Bronchus fibroblast of lung (primary cell): ENCODE measurements around the gene MAB21L3. TPM values are rescaled to one million over a fixed set of nuclear protein-coding genes. Genes with fewer than 3 reads are reported as not detected.

Experiments
- total RNA-seq: library from RNA; depleted of rRNA; stranded (reverse); fragments of >200 nt; gene quantifications from 2 replicates; pipeline ENCODE4 v1.2.3, GENCODE V29; 2015

MAB21L3 gene
- not detected in 2 replicates for total RNA-seq

DNA sequence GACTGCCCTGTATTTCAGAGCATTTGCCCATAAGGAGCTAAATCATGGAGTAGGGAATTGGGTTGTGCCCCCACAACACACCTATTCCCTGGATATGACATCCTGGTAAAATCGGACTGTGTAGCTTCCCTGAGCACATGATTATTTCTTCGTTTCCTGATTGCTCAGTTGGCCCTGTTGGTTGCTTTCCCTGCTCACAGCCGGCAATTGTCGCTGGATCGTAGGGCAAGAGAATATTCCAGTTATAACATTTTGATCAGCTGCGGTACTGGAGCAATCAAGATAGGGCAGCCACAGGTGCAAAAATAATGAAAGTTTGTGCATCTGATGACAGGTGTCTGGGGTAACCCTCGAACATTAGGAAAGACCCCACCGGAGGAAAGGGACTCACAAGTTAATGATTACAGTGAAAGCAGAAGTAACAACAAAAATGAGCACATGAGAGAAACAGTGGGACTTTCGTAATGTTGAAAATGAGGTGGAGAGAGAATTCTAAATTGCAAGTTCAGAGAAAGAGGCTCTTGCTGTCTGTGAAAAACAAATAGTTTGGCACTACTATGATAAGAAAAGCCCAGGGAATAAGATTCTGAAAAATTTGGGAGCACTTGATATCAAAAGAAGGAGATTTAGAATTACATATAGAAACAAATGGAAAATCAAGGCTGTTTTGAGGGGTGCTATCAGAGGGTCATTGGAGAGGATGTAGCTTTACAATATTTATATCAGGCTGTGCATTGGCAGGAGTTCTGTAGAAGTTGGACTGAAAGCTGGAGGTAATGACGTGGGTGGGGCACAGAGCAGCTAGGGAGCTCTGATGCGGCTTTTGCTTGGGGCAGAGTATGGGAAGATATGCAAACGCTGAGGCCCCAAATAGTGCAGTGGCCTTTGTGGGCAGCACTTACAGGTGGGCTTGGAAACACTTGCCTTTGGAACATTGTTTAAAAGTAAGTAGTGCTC, at the start of gene MAB21L3:
Gene MAB21L3, plus strand, starts transcription at position 833 of the 957 bp plus-strand sequence. CDS start 1,217 bp downstream, outside the sequence.

Other genes with a start within 250 kb of the MAB21L3 start
- 0.30 and 0.34 TPM in 2 replicates for gene SLC22A15, start 134.9 kb upstream of the MAB21L3 start, total RNA-seq